Measurements from ENCODE around the gene PARD3.

PARD3 gene

GRCh38 chr10:34415039-34415438 lies 400.1 kb downstream of the PARD3 start:
- TF ChIP-seq SIN3A (IDR thresholded peaks at IDR 0.05; ENCODE audit: borderline replicate concordance, insufficient read depth, low read length) = no peak
- TF ChIP-seq REST (IDR thresholded peaks at IDR 0.05; ENCODE audit: insufficient read depth in 1 of 2, low read depth in 2 of 2, low read length in 2 of 2) = no peak
- no peak for TF ChIP-seq TAF1 (IDR thresholded peaks at IDR 0.05; ENCODE audit: borderline replicate concordance, insufficient read depth, low read length)
- no peak for TF ChIP-seq FOXP2 (optimal IDR thresholded peaks at IDR 0.05; ENCODE audit: borderline replicate concordance, extremely low read depth, extremely low read length, insufficient read depth)

- TF ChIP-seq FOXP2 (optimal IDR thresholded peaks at IDR 0.05; ENCODE audit: borderline replicate concordance, extremely low read depth, extremely low read length, insufficient read depth) (no peak), SIN3A (IDR thresholded peaks at IDR 0.05; ENCODE audit: borderline replicate concordance, insufficient read depth, low read length) (no peak), TAF1 (IDR thresholded peaks at IDR 0.05; ENCODE audit: borderline replicate concordance, insufficient read depth, low read length) (no peak), REST (IDR thresholded peaks at IDR 0.05; ENCODE audit: insufficient read depth in 1 of 2, low read depth in 2 of 2, low read length in 2 of 2) (no peak), POLR2AphosphoS5 (IDR thresholded peaks at IDR 0.05; ENCODE audit: low read depth, low read length) (no peak)
These were observed 401.1 kb downstream of the PARD3 start for GRCh38 chr10:34413756-34414587.

- TF ChIP-seq FOXP2 (optimal IDR thresholded peaks at IDR 0.05; ENCODE audit: borderline replicate concordance, extremely low read depth, extremely low read length, insufficient read depth) (no peak), SIN3A (IDR thresholded peaks at IDR 0.05; ENCODE audit: borderline replicate concordance, insufficient read depth, low read length) (no peak), REST (IDR thresholded peaks at IDR 0.05; ENCODE audit: insufficient read depth in 1 of 2, low read depth in 2 of 2, low read length in 2 of 2) (no peak), TAF1 (IDR thresholded peaks at IDR 0.05; ENCODE audit: borderline replicate concordance, insufficient read depth, low read length) (no peak), POLR2AphosphoS5 (IDR thresholded peaks at IDR 0.05; ENCODE audit: low read depth, low read length) (no peak)
These were observed 401.9 kb downstream of the PARD3 start for GRCh38 chr10:34413214-34413613.

- TF ChIP-seq TAF1 (IDR thresholded peaks at IDR 0.05; ENCODE audit: borderline replicate concordance, insufficient read depth, low read length) (no peak), REST (IDR thresholded peaks at IDR 0.05; ENCODE audit: insufficient read depth in 1 of 2, low read depth in 2 of 2, low read length in 2 of 2) (no peak), SIN3A (IDR thresholded peaks at IDR 0.05; ENCODE audit: borderline replicate concordance, insufficient read depth, low read length) (no peak), FOXP2 (optimal IDR thresholded peaks at IDR 0.05; ENCODE audit: borderline replicate concordance, extremely low read depth, extremely low read length, insufficient read depth) (no peak), POLR2AphosphoS5 (IDR thresholded peaks at IDR 0.05; ENCODE audit: low read depth, low read length) (no peak)
These were observed 406.1 kb downstream of the PARD3 start for GRCh38 chr10:34408956-34409355.
